ENCODE results near the gene NBPF9.
"Not testable (repeated sequence)": the region's sequence is repeated elsewhere in the genome, so short reads cannot be mapped to it uniquely, and the experiment has no call there.

GRCh38 chr1:149024327-149024726, 79.0 kb downstream of the NBPF9 start:
- TF ChIP-seq CTCF (IDR thresholded peaks at IDR 0.05); SMC3 (IDR thresholded peaks at IDR 0.05; ENCODE audit: low read depth, low read length); NRF1 (IDR thresholded peaks at IDR 0.05; ENCODE audit: low read depth, low read length); MAX (IDR thresholded peaks at IDR 0.05; ENCODE audit: low read depth): not testable (repeated sequence)

Measured in SK-N-SH (cell line).